ENCODE measurements around the gene PPY.
"Not testable (repeated sequence)": the region's sequence is repeated elsewhere in the genome, so short reads cannot be mapped to it uniquely, and the experiment has no call there.

PPY gene

GRCh38 chr17:43942051-43942685 is at the start of gene PPY:
PPY (minus strand) TSS chr17:43942476; CDS start chr17:43941654, 822 bp downstream.
- no peak for DNase-seq (ENCODE audit: low read depth)

GRCh38 chr17:43988301-43988700 is 46.0 kb upstream of the PPY start:
- no peak for DNase-seq (ENCODE audit: low read depth)

GRCh38 chr17:43987131-43988021 is 45.1 kb upstream of the PPY start:
- no peak for DNase-seq (ENCODE audit: low read depth)

- no peak for DNase-seq (ENCODE audit: low read depth)
These were observed 44.1 kb upstream of the PPY start for GRCh38 chr17:43986225-43986981.

GRCh38 chr17:43984521-43984920 is 42.2 kb upstream of the PPY start:
- DNase-seq (ENCODE audit: low read depth), result no peak

GRCh38 chr17:43983515-43984411 is 41.5 kb upstream of the PPY start:
- no peak for DNase-seq (ENCODE audit: low read depth)

- no peak for DNase-seq (ENCODE audit: low read depth)
These were observed 40.9 kb upstream of the PPY start for GRCh38 chr17:43983196-43983514.

GRCh38 chr17:43982171-43982570 is 39.9 kb upstream of the PPY start:
- DNase-seq (ENCODE audit: low read depth), result no peak

- DNase-seq (ENCODE audit: low read depth), result no peak
These were observed 37.4 kb upstream of the PPY start for GRCh38 chr17:43979671-43980070.

GRCh38 chr17:43979011-43979410 is 36.7 kb upstream of the PPY start:
- no peak for DNase-seq (ENCODE audit: low read depth)

GRCh38 chr17:43978078-43978477 is 35.8 kb upstream of the PPY start:
- no peak for DNase-seq (ENCODE audit: low read depth)

GRCh38 chr17:43976963-43977837 is 34.9 kb upstream of the PPY start:
- no peak for DNase-seq (ENCODE audit: low read depth)

GRCh38 chr17:43975898-43976297 is 33.6 kb upstream of the PPY start:
- no peak for DNase-seq (ENCODE audit: low read depth)

GRCh38 chr17:43974382-43975266 is 32.3 kb upstream of the PPY start:
- DNase-seq (ENCODE audit: low read depth), result no peak

GRCh38 chr17:43972444-43973212 is 30.4 kb upstream of the PPY start:
- not testable (repeated sequence) for DNase-seq (ENCODE audit: low read depth)

GRCh38 chr17:43971436-43971835 is 29.2 kb upstream of the PPY start:
- not testable (repeated sequence) for DNase-seq (ENCODE audit: low read depth)

- DNase-seq (ENCODE audit: low read depth), result no peak
These were observed 28.1 kb upstream of the PPY start for GRCh38 chr17:43970366-43970765.

GRCh38 chr17:43967251-43967875 is 25.1 kb upstream of the PPY start:
- DNase-seq (ENCODE audit: low read depth), result no peak

GRCh38 chr17:43966276-43966675 is 24.0 kb upstream of the PPY start:
- no peak for DNase-seq (ENCODE audit: low read depth)
